NCI-H524 (cell line): Measurements from ENCODE around the gene DIS3L2.
"Not testable (repeated sequence)": the region's sequence is repeated elsewhere in the genome, so short reads cannot be mapped to it uniquely, and the experiment has no call there.

Experiments
- DNase-seq, 2 experiments: peaks; one replicate each; lab custom pipeline; 2025; lab: John Stamatoyannopoulos, UW

Gene DIS3L2

GRCh38 chr2:232115728-232116361, 154.3 kb downstream of the DIS3L2 start:
- DNase-seq = not testable (repeated sequence)

GRCh38 chr2:232116852-232117251, 155.3 kb downstream of the DIS3L2 start:
- DNase-seq = no peak

- DNase-seq = peak in 1 of 2 experiments; percentile 28
Measured at GRCh38 chr2:232117413-232117812, 155.9 kb downstream of the DIS3L2 start.

- DNase-seq = no peak
Measured at GRCh38 chr2:232120911-232121310, 159.4 kb downstream of the DIS3L2 start.

- DNase-seq = no peak
Measured at GRCh38 chr2:232124309-232124708, 162.8 kb downstream of the DIS3L2 start.

GRCh38 chr2:232126301-232127099, 165.0 kb downstream of the DIS3L2 start:
- no peak for DNase-seq

- no peak for DNase-seq
Measured at GRCh38 chr2:232129483-232129882, 168.0 kb downstream of the DIS3L2 start.

- no peak for DNase-seq
Measured at GRCh38 chr2:232132181-232132580, 170.7 kb downstream of the DIS3L2 start.

GRCh38 chr2:232133078-232133477, 171.6 kb downstream of the DIS3L2 start:
- DNase-seq = no peak

GRCh38 chr2:232134939-232135338, 173.4 kb downstream of the DIS3L2 start:
- DNase-seq = no peak

- peak in 1 of 2 experiments; percentile 24 for DNase-seq
Measured at GRCh38 chr2:232137356-232138147, 176.0 kb downstream of the DIS3L2 start.

- DNase-seq = no peak
Measured at GRCh38 chr2:232138441-232138840, 176.9 kb downstream of the DIS3L2 start.

GRCh38 chr2:232139171-232139594, 177.7 kb downstream of the DIS3L2 start:
- no peak for DNase-seq

GRCh38 chr2:232139786-232140562, 178.5 kb downstream of the DIS3L2 start:
- DNase-seq = no peak

- no peak for DNase-seq
Measured at GRCh38 chr2:232141591-232141990, 180.1 kb downstream of the DIS3L2 start.

- peak; percentile 2 to 44 for DNase-seq
Measured at GRCh38 chr2:232142049-232142448, 180.5 kb downstream of the DIS3L2 start.

- no peak for DNase-seq
Measured at GRCh38 chr2:232142502-232142901, 181.0 kb downstream of the DIS3L2 start.

- no peak for DNase-seq
Measured at GRCh38 chr2:232146294-232146693, 184.8 kb downstream of the DIS3L2 start.

GRCh38 chr2:232147440-232148077, 186.0 kb downstream of the DIS3L2 start:
- DNase-seq = no peak

- DNase-seq = no peak
Measured at GRCh38 chr2:232162187-232162586, 200.7 kb downstream of the DIS3L2 start.

- DNase-seq = no peak
Measured at GRCh38 chr2:232170396-232170795, 208.9 kb downstream of the DIS3L2 start.
